HG03060 (cell line): Measurements from ENCODE around the gene MXRA7.
"Not testable (repeated sequence)": the region's sequence is repeated elsewhere in the genome, so short reads cannot be mapped to it uniquely, and the experiment has no call there.

Source experiments
- ATAC-seq: cut with Tn5 transposase; IDR thresholded peaks from one replicate; pipeline ENCODE4 v1.9.1; 2021; ENCODE audit warnings: low read depth, moderate number of reproducible peaks; ENCODE audit not compliant: unreplicated experiment

Gene MXRA7, protein sequence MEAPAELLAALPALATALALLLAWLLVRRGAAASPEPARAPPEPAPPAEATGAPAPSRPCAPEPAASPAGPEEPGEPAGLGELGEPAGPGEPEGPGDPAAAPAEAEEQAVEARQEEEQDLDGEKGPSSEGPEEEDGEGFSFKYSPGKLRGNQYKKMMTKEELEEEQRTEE

DNA sequence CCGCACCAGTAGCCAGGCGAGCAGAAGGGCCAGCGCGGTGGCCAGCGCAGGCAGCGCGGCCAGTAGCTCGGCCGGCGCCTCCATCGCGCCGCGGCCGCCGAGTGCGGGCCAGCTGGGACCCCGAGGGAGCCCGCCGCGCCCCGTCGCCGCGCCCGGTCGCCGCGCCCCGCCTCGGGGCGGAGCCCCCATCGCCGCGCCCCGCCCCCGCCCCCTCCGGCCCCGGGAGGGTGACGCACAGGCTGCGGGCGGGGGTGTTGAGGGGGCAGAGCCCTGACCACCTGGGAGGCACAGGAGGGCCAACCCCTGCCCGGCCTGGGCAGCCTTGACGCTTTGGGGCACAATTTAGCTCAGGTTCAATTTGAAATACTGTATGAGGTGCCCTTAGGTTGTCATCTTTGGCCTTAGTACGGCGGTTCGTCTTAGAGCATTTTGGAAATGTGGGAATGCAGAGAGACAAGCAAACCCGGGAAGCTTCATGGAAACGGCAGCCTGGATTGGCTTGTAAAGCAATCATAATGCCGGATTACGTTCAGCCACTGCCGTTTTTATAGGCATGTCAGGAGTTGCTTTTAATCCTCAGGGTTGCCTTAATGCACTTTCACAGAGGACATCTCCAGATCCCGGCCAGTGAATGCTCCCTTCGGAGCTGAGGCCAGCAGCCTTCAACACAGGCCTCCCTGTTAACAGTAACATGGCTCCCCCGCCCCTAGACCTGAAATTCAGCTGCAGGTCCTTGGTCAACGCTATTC is at the start of gene MXRA7:
Gene MXRA7 (minus strand): TSS at position 103 of the 749 bp plus-strand sequence. CDS start 19 bp downstream, at position 84.
- no peak for ATAC-seq

DNA sequence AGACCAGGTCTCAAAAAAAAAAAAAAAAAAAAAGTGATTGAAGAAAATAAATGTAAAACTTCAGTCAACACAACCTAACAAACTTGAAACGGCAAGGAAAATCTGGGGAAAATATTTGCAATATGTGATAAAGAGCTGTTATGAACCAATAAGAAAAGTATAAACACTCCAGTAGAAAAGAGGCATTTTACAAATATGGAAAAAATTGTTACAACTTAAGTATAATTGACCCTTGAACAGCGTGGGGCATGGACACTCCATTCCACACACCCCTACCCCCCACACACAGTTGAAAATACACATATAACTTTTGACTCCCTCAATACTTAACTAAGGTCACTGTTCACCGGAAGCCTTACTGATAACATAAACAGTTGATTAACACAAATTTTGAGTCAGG is 47.8 kb upstream of the MXRA7 start:
- no peak for ATAC-seq

DNA sequence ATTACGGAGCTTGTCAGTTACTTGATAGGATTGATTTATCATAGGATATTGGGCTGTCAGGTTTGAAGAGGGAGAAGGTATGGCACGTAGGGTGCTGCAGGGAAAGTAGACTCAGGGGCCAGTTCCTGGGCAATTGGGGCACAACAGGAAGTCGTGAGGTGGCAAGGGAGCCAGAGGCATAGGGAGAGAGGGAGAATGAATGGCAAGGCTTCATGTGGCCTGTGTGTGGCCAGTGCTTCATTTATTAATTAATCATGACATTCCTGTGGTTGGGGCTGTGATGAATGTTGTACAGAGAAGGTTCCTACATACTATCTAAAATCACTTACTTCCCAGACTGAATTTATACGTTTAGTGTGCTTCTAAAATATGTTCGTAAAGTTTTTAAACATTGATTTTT is 46.5 kb upstream of the MXRA7 start:
- ATAC-seq: no peak

GRCh38 chr17:76755285-76755684 is 44.5 kb upstream of the MXRA7 start:
- ATAC-seq: no peak

DNA sequence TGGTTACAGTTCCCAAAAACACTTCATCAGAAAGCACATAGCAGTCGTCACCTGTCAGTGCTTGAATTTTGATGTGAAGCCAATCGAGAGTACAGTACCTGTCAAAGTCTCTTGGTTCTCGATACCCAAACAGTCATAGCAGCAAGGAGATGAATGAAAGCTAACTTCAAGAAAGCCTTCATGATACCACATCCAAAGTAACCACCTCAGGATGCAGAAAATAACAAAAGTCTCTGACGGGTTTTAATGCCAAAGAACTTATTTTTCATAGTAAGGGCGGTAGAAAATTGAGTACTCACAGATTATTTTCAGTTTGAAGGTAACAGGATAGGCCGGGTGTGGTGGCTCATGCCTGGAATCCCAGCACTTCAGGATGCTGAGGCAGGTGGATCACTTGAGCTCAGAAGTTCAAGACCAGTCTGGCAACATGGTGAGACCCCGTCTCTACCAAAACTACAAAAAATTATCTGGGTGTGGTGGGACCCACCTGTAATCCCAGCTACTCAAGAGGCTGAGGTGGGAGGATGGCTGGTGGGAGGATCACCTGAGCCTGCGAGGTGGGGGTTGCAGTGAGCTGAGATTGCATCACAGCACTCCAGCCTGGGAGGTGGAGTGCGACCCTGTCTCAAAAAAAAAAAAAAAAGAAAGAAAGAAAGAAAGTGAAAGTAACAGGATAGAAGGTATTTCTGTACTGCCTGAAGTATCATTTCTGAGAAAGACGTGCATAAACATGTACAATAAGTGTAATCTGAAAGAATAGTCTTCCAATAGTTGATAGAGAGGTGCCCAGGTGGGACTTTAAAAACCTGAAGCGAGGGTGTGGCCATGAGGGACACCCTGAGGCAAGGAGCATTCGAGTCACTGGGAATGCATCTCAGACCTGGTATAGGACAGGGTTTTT is 42.5 kb upstream of the MXRA7 start:
- no peak for ATAC-seq

DNA sequence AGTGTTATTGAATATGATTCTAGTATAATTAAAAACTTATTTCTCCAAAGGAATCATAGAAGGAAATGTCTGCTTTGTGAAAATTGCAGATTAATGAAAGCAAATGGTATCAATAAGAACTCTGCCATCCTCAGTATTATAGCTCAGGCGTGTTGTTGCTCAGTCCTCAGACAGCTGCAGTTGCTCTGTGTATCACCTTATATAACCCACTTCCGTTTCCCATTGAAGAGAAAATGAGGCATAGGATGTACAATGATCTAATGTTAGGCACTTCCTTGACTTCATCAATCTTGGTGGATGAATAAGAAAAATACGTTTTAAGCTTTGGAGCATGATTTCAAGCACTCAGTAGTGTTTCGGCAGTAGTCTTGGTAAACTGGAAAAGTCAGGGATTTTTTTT is 41.2 kb upstream of the MXRA7 start:
- no peak for ATAC-seq

DNA sequence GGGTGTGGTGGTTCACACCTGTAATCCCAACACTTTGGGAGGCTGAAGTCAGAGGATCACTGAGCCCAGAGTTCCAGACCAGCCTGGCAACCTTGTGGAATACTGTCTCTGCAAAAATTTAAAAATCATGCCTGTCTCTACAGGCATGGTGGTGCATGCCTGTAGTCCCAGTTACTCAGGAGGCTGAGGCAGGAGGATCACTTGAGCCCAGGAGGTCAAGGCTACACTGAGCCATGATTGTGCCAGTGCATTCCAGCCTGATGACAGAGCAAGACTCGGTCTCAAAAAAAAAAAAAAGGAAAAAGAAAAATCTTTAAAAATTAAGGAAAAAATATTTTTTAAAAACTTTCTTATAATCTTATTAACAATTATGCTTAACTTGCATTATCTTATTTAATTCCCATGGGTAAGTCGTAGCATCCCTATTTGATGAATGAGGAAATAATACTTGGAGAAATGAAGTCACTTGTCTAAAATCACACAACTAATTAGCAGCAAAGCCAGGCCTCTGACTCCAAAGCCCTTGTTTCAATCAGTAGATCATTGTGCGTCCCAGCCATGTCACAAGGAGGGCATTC is 40.7 kb upstream of the MXRA7 start:
- ATAC-seq: no peak

DNA sequence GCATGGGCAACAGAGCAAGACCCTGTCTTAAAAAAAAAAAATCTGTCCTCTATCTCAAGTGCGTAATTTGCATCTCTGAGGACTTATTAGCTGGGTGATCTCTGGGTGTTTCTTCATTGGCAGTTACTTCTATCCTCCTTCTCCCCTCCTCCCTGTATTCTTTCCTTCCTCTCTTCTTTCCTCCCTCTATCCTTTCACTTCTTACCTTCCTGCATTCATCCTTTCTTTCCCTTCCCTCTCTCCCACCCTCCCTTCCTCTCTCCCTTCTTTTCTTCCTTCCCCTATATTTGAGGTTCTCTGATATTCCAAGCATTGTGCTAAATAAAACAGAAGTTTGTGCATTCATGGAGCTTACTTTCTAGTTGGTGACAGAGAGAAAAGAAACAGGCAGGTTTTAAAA is 37.9 kb upstream of the MXRA7 start:
- ATAC-seq: no peak

DNA sequence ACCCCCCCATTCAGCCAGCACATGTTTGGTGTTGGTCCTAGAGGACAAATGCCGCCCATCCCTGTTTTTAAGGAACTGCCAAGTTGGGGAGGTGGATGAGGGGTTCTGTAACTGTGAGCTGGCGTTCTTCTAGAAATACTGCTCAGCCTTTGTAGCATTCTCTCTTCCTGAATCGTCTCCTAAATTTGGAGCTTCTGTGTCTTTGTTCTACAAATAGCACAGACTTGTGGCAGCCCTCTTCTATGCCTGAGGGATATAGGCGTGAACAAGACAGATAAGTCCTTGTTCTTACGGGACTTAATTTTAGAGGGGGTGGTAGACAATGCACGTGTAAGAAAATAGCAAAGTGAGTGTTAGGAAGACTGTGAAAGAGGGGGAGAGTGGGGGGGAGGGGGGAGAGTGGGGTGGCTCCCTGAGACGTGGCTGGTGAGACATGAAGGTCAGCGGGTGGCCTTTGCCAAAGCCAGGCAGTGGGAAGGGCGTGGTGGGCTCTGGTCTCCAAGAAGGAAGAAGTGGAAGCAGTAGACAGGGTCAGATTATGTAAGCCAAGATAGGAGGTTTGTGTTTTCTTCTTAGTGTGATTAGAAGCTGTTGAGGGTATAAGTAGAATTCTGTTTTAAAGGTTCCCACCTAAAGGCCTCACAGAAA is 37.1 kb upstream of the MXRA7 start:
- ATAC-seq: no peak

DNA sequence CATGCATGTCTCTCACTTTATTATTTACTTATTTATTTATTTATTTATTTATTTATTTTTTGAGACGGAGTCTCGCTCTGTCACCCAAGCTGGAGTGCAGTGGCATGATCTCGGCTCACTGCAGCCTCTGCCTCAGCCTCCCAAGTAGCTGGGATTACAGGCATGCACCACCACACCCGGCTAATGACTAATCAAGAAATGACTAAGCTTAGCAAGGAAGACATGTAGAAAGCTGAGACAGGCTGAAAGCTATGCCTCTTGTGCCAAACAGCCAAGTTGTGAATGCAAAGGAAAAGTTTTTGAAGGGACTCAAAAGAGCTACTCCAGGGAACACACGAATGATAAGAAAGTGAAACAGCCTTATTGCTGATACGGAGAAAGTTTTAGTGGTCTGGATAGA is 35.0 kb upstream of the MXRA7 start:
- not testable (repeated sequence) for ATAC-seq

- ATAC-seq: no peak
Measured at GRCh38 chr17:76744747-76745146, 34.0 kb upstream of the MXRA7 start.

GRCh38 chr17:76742958-76743357 is 32.2 kb upstream of the MXRA7 start:
- no peak for ATAC-seq

DNA sequence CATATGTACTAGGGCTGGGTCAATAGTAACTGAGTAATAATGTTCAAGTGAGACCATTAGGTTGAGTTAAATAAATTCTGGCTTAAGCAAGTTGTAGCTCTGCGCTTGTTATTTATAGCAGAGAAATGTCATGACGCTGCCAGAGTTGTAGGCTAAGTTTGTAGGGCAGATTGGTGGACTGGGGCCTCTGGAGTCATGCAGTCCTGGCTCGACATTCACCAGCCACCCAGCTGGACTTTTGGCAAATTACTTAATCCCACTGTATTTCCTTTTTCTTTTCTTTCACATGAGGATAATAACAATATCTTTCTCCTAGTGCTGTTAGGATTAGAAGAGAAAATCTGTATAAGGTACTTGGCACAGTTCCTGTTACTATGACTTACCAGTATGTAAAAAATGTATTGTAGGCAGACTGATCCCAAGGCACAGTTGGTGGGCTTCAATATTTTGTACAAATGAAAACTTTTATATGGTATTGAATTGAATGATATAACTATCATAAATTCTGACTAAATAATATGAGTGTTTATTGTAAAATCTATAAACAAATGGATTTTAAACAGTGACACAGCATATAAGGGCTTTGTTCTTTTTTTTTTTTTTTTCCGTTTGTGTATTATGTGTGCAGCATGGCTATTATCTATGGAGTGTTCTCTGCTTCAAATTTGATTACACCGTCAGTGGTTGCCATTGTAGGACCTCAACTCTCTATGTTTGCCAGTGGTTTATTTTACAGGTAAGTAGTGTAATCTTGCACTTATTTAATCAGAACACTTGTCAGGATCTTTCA is 29.8 kb upstream of the MXRA7 start:
- ATAC-seq: no peak

DNA sequence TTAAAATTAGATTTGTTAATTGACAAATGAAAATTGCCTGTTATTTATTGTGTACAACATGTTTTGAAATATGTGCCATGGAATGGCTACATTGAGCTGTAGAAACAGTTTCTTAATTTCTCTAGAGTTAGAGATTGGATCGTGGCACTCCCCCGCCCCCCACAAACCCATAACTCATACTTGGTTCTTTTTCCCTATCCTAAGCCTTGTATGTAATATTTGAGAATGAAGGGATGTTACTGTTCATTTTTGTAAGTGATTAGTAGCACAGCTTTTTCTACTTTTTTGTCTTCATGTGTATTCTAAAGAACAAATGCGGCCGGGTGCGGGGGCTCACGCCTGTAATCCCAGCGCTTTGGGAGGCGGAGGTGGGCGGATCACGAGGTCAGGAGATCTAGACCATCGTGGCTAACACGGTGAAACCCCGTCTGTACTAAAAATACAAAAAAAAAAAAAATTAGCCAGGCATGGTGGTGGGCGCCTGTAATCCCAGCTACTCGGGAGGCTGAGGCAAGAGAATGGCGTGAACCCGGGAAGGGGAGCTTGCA is 28.9 kb upstream of the MXRA7 start:
- ATAC-seq: not testable (repeated sequence)

- ATAC-seq: no peak
Measured at GRCh38 chr17:76738468-76738850, 27.7 kb upstream of the MXRA7 start.

DNA sequence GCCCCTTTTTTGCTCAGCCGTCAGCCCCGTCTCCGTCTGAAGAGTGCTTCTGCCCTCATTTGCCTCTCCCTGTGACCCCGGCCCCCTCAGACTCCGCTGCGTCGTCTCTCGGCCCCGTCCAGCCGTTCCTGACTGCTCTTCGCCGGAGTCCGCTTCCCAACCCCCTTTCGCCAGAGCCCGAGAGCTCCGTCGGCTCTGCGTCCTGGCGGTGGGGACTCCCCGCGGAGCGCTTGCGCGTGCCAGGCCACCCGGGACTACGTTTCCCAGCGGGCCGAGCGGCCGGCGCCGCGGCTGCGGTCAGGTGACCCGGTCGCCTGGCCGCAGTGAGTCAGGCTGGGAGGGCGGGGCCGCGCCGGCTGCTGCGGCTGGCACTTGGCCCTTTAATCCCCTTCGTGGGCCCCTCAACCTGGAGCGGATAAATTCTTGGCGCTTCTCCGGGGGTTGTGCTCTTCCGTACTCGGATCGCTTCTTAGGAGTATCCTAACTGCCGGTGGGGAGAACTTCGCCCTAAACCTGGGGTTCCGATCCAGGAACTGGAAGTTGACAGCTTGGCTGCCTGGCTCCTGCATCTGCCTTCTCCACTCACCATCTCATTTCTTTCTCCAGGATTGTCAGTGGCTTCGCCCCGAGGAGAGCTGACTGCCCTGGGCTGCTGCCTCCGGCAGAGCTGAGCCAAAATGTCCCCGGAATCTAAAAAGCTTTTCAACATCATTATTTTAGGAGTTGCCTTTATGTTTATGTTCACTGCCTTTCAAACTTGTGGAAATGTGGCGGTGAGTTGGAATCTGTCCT is 27.1 kb upstream of the MXRA7 start, which contains the start of gene MFSD11:
Gene MFSD11 (plus strand): TSS at position 444 of the 792 bp plus-strand sequence. CDS start 234 bp downstream, at position 678.
- ATAC-seq: peak; percentile 21

DNA sequence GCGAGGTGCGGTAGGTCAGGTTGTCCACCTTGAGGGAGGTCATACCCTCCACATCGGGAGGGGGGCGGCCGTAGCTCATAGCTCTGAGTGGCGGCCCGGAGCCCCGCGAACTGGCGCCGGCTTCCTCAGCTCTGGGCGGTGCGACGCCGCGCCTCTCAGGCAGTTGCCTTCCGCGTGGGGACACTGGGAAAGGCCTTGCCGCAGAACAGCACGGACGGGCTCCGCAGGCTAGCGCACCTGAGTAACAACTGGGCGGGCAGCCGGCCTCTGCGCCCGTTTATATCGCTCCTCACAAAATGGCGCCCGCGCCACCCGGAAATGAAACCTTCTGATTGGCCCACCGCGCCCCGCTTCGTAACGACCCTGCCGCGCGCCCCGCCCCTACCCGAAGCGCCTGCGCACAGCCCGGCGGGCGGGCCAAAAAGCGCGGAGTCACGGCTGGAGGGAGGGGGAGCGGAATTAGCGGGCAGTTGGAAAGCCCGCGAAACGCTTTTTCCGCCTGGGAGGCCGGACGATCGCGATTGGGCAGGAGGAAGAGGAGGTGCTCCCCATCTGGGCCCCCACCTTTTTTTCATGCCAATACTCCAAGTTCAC is 26.4 kb upstream of the MXRA7 start, which contains the start of gene SRSF2:
Gene SRSF2 (minus strand): TSS at position 250 of the 594 bp plus-strand sequence. CDS start 171 bp downstream, at position 79.
- ATAC-seq: peak; percentile 72
